Measurements from ENCODE around the gene NUP205.
"Not testable (repeated sequence)": the region's sequence is repeated elsewhere in the genome, so short reads cannot be mapped to it uniquely, and the experiment has no call there.

NUP205 gene

GRCh38 chr7:135670179-135670578 is 112.5 kb downstream of the NUP205 start:
- no peak for DNase-seq

- DNase-seq, result no peak
These were observed 115.0 kb downstream of the NUP205 start for GRCh38 chr7:135672560-135673359.

- no peak for DNase-seq
These were observed 115.6 kb downstream of the NUP205 start for GRCh38 chr7:135673360-135673706.

GRCh38 chr7:135678612-135679575 is 121.2 kb downstream of the NUP205 start:
- DNase-seq, result no peak

GRCh38 chr7:135681762-135682161 is 124.0 kb downstream of the NUP205 start:
- no peak for DNase-seq

GRCh38 chr7:135682191-135682590 is 124.5 kb downstream of the NUP205 start:
- DNase-seq, result no peak

GRCh38 chr7:135683609-135684008 is 125.9 kb downstream of the NUP205 start:
- no peak for DNase-seq

- no peak for DNase-seq
These were observed 126.4 kb downstream of the NUP205 start for GRCh38 chr7:135684136-135684535.

GRCh38 chr7:135684699-135685098 is 127.0 kb downstream of the NUP205 start:
- no peak for DNase-seq

- no peak for DNase-seq
These were observed 127.8 kb downstream of the NUP205 start for GRCh38 chr7:135685306-135686084.

GRCh38 chr7:135687466-135687865 is 129.7 kb downstream of the NUP205 start:
- no peak for DNase-seq

GRCh38 chr7:135690566-135690965 is 132.8 kb downstream of the NUP205 start:
- DNase-seq, result no peak

GRCh38 chr7:135692055-135692454 is 134.3 kb downstream of the NUP205 start:
- no peak for DNase-seq

GRCh38 chr7:135692606-135693005 is 134.9 kb downstream of the NUP205 start:
- DNase-seq, result not testable (repeated sequence)

GRCh38 chr7:135693558-135693957 is 135.8 kb downstream of the NUP205 start:
- no peak for DNase-seq

GRCh38 chr7:135697276-135698049 is 139.7 kb downstream of the NUP205 start:
- DNase-seq, result no peak

Measured in activated T-cell treated with anti-CD3 and anti-CD28 coated beads for 4 hours (primary cell).